Central memory CD4-positive, alpha-beta T cell (primary cell): ENCODE results near the gene TMEM178B.

Experiments
- DNase-seq: peaks from one replicate; pipeline ENCODE4 v3.0.0; 2022

Gene TMEM178B

DNA sequence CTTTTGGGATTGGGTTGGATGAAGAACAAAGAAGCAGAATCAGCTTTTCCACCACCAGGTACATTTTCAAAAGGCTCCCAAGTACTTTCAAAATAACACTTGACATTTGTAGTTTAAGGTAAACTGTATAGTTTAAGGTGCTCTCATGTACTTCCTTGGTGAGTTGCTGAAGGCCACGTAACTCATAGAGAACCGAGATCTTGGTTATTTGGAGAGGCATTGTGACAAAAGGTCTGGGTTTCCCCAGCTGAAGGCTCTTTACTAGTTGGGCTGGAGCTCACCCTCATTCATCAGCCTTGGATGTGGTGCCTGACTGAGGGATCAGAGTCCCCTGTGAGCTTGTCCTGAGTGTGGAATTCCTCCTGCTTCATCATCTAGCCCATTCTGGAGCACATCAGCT, 191.8 kb downstream of the TMEM178B start:
- no peak for DNase-seq

GRCh38 chr7:141268614-141269013, 194.8 kb downstream of the TMEM178B start:
- no peak for DNase-seq

DNA sequence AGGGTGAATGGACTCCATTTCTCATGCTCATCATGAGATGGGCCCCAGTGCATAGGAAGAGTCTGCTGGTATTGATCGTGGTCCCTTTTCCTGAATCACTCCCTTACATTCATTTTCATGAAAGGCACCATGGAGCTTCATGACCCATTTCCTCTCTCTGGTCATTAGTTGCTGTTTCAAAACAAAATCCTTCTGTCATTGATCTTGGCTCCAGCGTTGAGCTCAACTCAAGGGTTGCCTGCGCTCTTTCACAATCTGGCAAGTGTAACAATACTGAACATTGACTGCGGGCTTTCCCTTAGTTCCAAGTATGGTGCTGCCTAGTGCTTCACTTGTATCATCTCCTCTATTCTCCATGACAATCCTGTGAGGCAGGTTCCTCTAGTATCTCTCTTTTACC, 197.6 kb downstream of the TMEM178B start:
- DNase-seq, result no peak

- DNase-seq, result no peak
Observed at GRCh38 chr7:141272417-141272816, 198.6 kb downstream of the TMEM178B start.

DNA sequence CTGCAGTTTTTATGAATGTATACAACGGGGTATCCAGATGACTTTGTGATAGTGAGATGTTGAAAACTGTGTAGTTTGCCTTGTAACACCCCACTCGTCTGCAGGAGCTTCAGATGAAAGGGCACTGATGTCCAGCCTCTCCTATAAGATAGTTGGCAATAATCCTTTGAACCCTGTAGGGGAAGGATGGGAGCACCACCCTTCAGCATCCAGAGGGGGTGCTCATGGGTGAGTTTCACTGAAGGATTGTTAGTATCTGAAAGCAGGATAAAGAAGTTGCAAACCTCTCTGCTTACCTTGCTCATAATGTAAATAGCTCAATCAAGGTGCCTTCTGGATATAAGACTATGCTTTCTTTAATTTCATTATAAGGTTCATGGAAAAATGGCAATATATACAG, 201.5 kb downstream of the TMEM178B start:
- DNase-seq, result no peak

- DNase-seq, result no peak
Observed at GRCh38 chr7:141276031-141276430, 202.2 kb downstream of the TMEM178B start.

GRCh38 chr7:141280100-141280499, 206.2 kb downstream of the TMEM178B start:
- DNase-seq, result no peak

DNA sequence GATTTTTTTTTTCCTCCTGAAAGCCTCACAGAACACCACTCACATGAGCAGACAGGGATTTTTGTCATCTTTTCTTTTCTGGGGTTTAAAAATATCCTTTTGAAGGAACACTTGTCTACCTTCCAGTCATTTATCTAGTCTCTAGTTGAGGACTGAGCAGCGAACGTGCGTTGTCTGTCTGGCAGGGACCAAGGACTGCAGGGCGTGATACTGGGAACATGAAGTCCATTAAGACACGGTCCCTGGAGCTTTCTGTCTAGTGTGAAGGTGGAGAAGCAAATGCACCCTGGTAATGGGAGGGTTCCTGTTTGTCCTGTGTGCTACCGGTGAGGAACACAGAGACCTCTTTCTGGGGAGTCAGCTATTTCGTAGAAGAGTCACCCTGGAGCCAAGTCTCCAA, 207.4 kb downstream of the TMEM178B start:
- DNase-seq, result no peak

- DNase-seq, result no peak
Observed at GRCh38 chr7:141286522-141286921, 212.7 kb downstream of the TMEM178B start.

DNA sequence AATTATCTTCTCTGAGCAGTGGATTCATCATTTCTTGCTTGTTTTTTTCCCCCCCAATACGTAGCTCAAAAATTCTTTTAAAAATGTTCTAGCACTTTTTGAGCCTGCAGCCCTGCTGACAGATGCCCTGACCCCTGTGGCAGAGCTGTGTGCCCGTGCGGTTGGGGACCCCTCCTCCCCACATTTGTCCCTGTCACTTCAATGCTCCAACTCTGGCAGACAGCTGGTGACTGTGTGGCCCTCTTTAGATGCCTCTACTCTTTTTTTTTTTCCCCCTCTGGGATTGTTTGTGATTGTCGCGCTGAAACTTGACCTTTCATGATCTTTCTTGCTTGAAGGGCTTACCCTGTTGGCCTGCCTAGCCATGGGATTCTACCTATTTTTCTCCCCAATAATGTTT, 214.1 kb downstream of the TMEM178B start:
- DNase-seq, result no peak

GRCh38 chr7:141288626-141289025, 214.8 kb downstream of the TMEM178B start:
- DNase-seq, result no peak

GRCh38 chr7:141290365-141290764, 216.5 kb downstream of the TMEM178B start:
- DNase-seq, result no peak

GRCh38 chr7:141290973-141291372, 217.1 kb downstream of the TMEM178B start:
- no peak for DNase-seq

DNA sequence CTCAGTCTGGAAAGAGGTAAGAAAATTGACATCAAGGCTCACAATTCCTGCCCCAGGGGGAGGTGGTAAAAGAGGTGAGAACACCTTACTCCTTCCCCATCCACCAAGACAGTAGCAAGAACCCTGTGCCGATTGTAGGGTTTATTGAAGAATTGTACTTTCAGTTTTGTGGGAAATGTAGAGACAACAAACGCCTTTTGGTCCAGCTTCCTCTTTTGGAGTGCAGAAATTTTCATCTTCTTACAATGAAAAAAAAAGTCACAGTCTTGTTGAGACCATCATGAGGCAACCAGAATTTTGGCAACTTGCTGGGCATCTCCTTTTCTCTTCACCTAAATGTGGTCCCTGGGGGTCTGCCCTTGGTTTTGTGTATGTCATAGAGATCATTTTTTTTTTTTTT, 217.7 kb downstream of the TMEM178B start:
- no peak for DNase-seq

GRCh38 chr7:141294143-141294829, 220.4 kb downstream of the TMEM178B start:
- no peak for DNase-seq

- no peak for DNase-seq
Observed at GRCh38 chr7:141295367-141295895, 221.6 kb downstream of the TMEM178B start.

- no peak for DNase-seq
Observed at GRCh38 chr7:141300816-141301215, 227.0 kb downstream of the TMEM178B start.

DNA sequence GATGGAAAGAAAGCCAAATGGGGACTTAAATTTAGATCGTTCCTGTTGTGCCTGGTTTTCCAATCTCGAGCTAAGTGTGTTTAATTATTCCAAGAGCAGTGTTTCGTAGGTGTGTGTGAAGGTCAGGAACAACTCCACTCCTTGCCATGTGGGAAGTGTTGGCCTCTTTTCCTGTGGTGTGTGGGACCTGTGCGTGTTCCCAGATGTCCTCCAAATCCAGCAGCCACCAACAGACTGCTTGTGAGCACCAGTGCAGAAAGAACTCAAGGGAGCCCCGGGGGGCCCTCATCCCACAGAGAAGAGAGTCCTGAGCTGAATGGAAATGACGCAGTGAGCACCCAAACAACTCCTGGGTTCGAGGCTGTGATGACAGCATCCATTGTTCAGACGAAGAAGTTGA, 227.7 kb downstream of the TMEM178B start:
- no peak for DNase-seq

- no peak for DNase-seq
Observed at GRCh38 chr7:141302617-141303016, 228.8 kb downstream of the TMEM178B start.

DNA sequence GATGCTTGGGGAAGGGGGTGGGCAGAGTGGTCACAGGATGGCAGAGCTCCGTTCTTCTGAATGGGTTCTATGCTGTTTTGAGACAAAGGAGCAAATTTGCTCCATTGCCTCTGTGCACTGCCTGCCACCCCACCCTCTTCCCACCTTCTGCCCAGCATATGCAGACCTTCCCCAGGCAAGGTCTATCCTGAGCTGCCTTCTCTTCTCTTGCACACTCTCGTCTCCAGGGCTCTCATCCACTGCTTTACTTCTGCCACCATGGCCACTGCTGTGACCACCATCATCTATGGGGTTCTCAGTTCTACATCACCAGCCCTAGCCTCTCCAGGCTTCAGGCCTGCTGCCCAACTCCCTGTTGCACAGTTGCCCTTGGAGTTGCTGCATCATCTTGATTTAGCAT, 230.4 kb downstream of the TMEM178B start:
- DNase-seq, result no peak

DNA sequence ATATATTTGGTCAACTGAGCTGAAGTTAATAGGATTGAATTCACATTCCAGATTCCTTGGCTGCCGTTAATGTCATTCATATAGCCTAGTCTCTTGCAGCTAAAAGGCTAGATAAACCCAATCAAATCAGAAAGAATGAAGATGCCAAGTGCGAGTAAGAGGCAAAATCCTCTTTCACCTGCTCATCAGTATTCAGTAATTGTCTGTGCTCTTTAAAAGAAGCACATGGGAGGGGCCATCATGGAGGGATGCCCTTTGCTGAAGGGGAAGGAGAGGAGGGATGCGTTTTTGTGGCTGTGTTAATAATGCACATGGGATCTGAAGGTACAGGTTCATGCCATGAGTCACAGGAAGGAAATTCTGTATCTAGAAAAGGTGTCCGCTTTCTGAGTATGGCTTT, 232.2 kb downstream of the TMEM178B start:
- no peak for DNase-seq

- no peak for DNase-seq
Observed at GRCh38 chr7:141312395-141312794, 238.5 kb downstream of the TMEM178B start.

- DNase-seq, result no peak
Observed at GRCh38 chr7:141312828-141313521, 239.1 kb downstream of the TMEM178B start.

DNA sequence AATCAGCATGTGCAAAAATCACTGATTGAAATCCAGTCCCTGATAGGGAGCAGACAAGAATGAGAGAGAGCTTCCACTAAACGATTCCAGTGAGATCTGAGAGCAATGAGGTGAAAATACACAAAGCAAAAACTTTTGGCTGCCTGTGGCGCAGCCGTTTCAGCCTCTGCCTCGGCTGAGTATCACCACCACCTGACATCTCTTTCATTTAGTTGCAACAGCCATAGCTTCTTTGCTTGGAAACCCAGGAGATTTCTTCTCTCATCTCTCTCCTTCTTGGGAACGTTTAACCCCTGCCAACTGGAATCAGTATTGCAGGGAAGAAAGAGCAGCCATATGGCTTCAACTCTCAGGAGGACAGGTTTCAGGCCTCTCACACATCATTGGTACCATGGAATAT, 240.0 kb downstream of the TMEM178B start:
- no peak for DNase-seq
